HTR-8/SVneo (cell line): ENCODE results near the gene PPTC7.
"Not testable (repeated sequence)": the region's sequence is repeated elsewhere in the genome, so short reads cannot be mapped to it uniquely, and the experiment has no call there.

Experiments
- DNase-seq: peaks from one replicate; pipeline ENCODE4 v3.0.0; 2011; ENCODE audit warnings: low spot score, mixed read lengths; ENCODE audit not compliant: insufficient read length
- FAIRE-seq: peaks from 2 replicates; lab custom pipeline; 2011; peaks lifted over from hg19 to GRCh38; lab: Jason Lieb, UNC

The PPTC7 gene

GRCh38 chr12:110563702-110564470, 19.2 kb downstream of the PPTC7 start:
- peak; percentile 23 for FAIRE-seq
- DNase-seq: no peak

- DNase-seq, FAIRE-seq: not testable (repeated sequence)
Observed at GRCh38 chr12:110562386-110562785, 20.7 kb downstream of the PPTC7 start.

- DNase-seq: no peak
- no peak for FAIRE-seq
Observed at GRCh38 chr12:110561471-110562201, 21.5 kb downstream of the PPTC7 start.

- FAIRE-seq (no peak), DNase-seq (no peak)
Observed at GRCh38 chr12:110560946-110561345, 22.2 kb downstream of the PPTC7 start.

GRCh38 chr12:110560048-110560447, 23.1 kb downstream of the PPTC7 start:
- FAIRE-seq (no peak), DNase-seq (no peak)

- FAIRE-seq: not testable (repeated sequence)
Observed at GRCh38 chr12:110558945-110559344, 24.2 kb downstream of the PPTC7 start.

GRCh38 chr12:110557300-110557699, 25.8 kb downstream of the PPTC7 start:
- FAIRE-seq: no peak

More at GRCh38 chr12:110558945-110559344, 24.2 kb downstream of the PPTC7 start:
- not testable (repeated sequence) for DNase-seq

GRCh38 chr12:110556705-110557104, 26.4 kb downstream of the PPTC7 start:
- DNase-seq (no peak), FAIRE-seq (no peak)

More at GRCh38 chr12:110557300-110557699, 25.8 kb downstream of the PPTC7 start:
- DNase-seq: no peak

- no peak for FAIRE-seq
- no peak for DNase-seq
Observed at GRCh38 chr12:110555577-110556406, 27.3 kb downstream of the PPTC7 start.

- no peak for FAIRE-seq
Observed at GRCh38 chr12:110554184-110554583, 28.9 kb downstream of the PPTC7 start.

GRCh38 chr12:110550981-110551380, 32.1 kb downstream of the PPTC7 start:
- DNase-seq: no peak
- no peak for FAIRE-seq

More at GRCh38 chr12:110554184-110554583, 28.9 kb downstream of the PPTC7 start:
- DNase-seq: no peak

GRCh38 chr12:110549716-110550115, 33.4 kb downstream of the PPTC7 start:
- no peak for FAIRE-seq

GRCh38 chr12:110548678-110549077, 34.4 kb downstream of the PPTC7 start:
- no peak for DNase-seq
- FAIRE-seq: no peak

More at GRCh38 chr12:110549716-110550115, 33.4 kb downstream of the PPTC7 start:
- DNase-seq: no peak

GRCh38 chr12:110547090-110547489, 36.0 kb downstream of the PPTC7 start:
- no peak for FAIRE-seq
- no peak for DNase-seq

- DNase-seq: peak; percentile 71
- no peak for FAIRE-seq
Observed at GRCh38 chr12:110546339-110546738, 36.8 kb downstream of the PPTC7 start.

- DNase-seq: no peak
- FAIRE-seq: no peak
Observed at GRCh38 chr12:110545812-110546211, 37.3 kb downstream of the PPTC7 start.

GRCh38 chr12:110545259-110545658, 37.9 kb downstream of the PPTC7 start:
- not testable (repeated sequence) for FAIRE-seq
- peak; percentile 74 for DNase-seq

- FAIRE-seq: no peak
Observed at GRCh38 chr12:110543965-110544364, 39.2 kb downstream of the PPTC7 start.

GRCh38 chr12:110543252-110543959, 39.7 kb downstream of the PPTC7 start:
- FAIRE-seq: no peak
- no peak for DNase-seq

More at GRCh38 chr12:110543965-110544364, 39.2 kb downstream of the PPTC7 start:
- DNase-seq: no peak

GRCh38 chr12:110540048-110540447, 43.1 kb downstream of the PPTC7 start:
- DNase-seq: no peak
- FAIRE-seq: no peak
